ENCODE results near the gene SLC9A9. TPM values are rescaled to one million over a fixed set of nuclear protein-coding genes. Genes with fewer than 3 reads are reported as not detected.

SLC9A9 gene
- total RNA-seq, 1 experiment from 2014 or later = 1.5 TPM

DNA sequence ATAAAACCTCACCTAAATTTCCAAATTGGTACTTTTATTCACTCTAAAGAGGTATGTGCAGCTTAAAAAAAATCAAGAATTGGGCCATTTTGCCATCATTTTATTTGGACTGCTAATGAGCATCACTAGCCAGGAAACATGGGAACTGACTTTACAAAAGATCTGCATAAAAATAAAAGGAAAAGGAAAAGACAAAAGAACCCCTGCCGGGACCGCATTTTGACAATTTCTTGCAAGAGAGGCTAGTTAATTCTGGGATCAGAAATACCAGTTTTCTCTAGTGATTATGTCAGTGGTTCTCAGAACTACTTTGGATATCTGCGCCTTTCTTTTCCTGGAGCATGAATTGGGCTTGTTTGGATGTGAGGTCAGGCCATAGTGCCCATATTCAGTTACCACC is 439.5 kb downstream of the SLC9A9 start:
- intact Hi-C loops (cut with micrococcal nuclease; ENCODE audit: unreplicated experiment) = no loop called here
- H3K4me1 Mint-ChIP-seq (ENCODE audit: low read depth, unreplicated experiment) = no peaks in the 10 kb centered on the region
- DNase-seq = no peak
- no peaks in the 10 kb centered on the region for H3K36me3 Mint-ChIP-seq (ENCODE audit: insufficient read depth, unreplicated experiment)
- TF ChIP-seq CTCF (IDR thresholded peaks at IDR 0.05; ENCODE audit: unreplicated experiment) = no peak
- BruUV-seq (replicated peaks) = no TSS peak
- no peaks in the 10 kb centered on the region for H3K27me3 Mint-ChIP-seq (ENCODE audit: unreplicated experiment)
- no peak overlapping the region for H3K4me3 Mint-ChIP-seq (ENCODE audit: low read depth, unreplicated experiment)
- CTCF ChIA-PET = no interaction called here
- H3K27ac Mint-ChIP-seq (ENCODE audit: unreplicated experiment) = no peak overlapping the region
- peaks cover 4% of the 10 kb centered on the region for H3K9me3 Mint-ChIP-seq (ENCODE audit: low read depth, unreplicated experiment)

GRCh38 chr3:143402602-143403001 is 445.7 kb downstream of the SLC9A9 start:
- no peak overlapping the region for H3K27ac Mint-ChIP-seq (ENCODE audit: unreplicated experiment)
- H3K9me3 Mint-ChIP-seq (ENCODE audit: low read depth, unreplicated experiment) = peaks cover 8% of the 10 kb centered on the region
- BruUV-seq (replicated peaks) = no TSS peak
- H3K4me3 Mint-ChIP-seq (ENCODE audit: low read depth, unreplicated experiment) = no peak overlapping the region
- no peaks in the 10 kb centered on the region for H3K36me3 Mint-ChIP-seq (ENCODE audit: insufficient read depth, unreplicated experiment)
- H3K4me1 Mint-ChIP-seq (ENCODE audit: low read depth, unreplicated experiment) = no peaks in the 10 kb centered on the region
- TF ChIP-seq CTCF (IDR thresholded peaks at IDR 0.05; ENCODE audit: unreplicated experiment) = no peak
- no peaks in the 10 kb centered on the region for H3K27me3 Mint-ChIP-seq (ENCODE audit: unreplicated experiment)
- CTCF ChIA-PET = no interaction called here
- intact Hi-C loops (cut with micrococcal nuclease; ENCODE audit: unreplicated experiment) = no loop called here
- no peak for DNase-seq

- DNase-seq = no peak
- CTCF ChIA-PET = no interaction called here
These were observed 451.5 kb downstream of the SLC9A9 start for GRCh38 chr3:143396790-143397189.

DNA sequence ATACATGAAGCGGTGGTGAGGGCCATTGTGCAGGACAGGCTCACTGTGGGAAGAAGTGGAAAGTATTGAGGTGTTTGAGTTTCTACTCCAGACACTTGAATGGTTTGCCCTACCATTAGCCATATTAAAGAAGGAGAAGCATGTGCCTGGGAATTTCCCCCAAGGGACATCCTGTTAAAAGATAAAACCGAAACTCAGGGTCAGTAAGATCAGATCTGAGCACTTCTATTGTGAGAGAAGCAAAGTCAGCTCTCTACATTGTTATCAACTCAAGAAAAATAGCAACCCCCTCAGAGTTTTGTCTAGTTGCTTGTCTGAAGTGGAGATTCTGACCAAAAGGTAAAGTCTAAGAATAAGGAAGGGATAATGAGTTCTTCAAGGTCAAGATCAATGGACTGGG is 458.9 kb downstream of the SLC9A9 start:
- CTCF ChIA-PET = no interaction called here
- Mint-ChIP-seq H3K27ac (ENCODE audit: unreplicated experiment) (no peak overlapping the region), H3K36me3 (ENCODE audit: insufficient read depth, unreplicated experiment) (no peaks in the 10 kb centered on the region), H3K9me3 (ENCODE audit: low read depth, unreplicated experiment) (peaks cover 8% of the 10 kb centered on the region), H3K4me3 (ENCODE audit: low read depth, unreplicated experiment) (no peak overlapping the region), H3K27me3 (ENCODE audit: unreplicated experiment) (peaks cover 13% of the 10 kb centered on the region), H3K4me1 (ENCODE audit: low read depth, unreplicated experiment) (no peaks in the 10 kb centered on the region)
- no peak for TF ChIP-seq CTCF (IDR thresholded peaks at IDR 0.05; ENCODE audit: unreplicated experiment)
- BruUV-seq (replicated peaks) = no TSS peak
- no peak for DNase-seq
- intact Hi-C loops (cut with micrococcal nuclease; ENCODE audit: unreplicated experiment) = no loop called here

More at GRCh38 chr3:143396790-143397189, 451.5 kb downstream of the SLC9A9 start:
- BruUV-seq (replicated peaks) = no TSS peak
- no peak overlapping the region for H3K27ac Mint-ChIP-seq (ENCODE audit: unreplicated experiment)
- TF ChIP-seq CTCF (IDR thresholded peaks at IDR 0.05; ENCODE audit: unreplicated experiment) = no peak
- intact Hi-C loops (cut with micrococcal nuclease; ENCODE audit: unreplicated experiment) = no loop called here
- H3K4me3 Mint-ChIP-seq (ENCODE audit: low read depth, unreplicated experiment) = no peak overlapping the region
- H3K4me1 Mint-ChIP-seq (ENCODE audit: low read depth, unreplicated experiment) = no peaks in the 10 kb centered on the region
- peaks cover 13% of the 10 kb centered on the region for H3K27me3 Mint-ChIP-seq (ENCODE audit: unreplicated experiment)
- peaks cover 5% of the 10 kb centered on the region for H3K9me3 Mint-ChIP-seq (ENCODE audit: low read depth, unreplicated experiment)
- no peaks in the 10 kb centered on the region for H3K36me3 Mint-ChIP-seq (ENCODE audit: insufficient read depth, unreplicated experiment)

Measured in Calu3 (cell line).